HL-60/S4 (cell line): ENCODE measurements around the gene PTTG1.

Source experiments
- in situ Hi-C: fragments of 300-500 bp; cut with MboI; formaldehyde crosslinking; loops from 2 replicates; pipeline ENCODE4 v1.14.3; 2022; ENCODE audit warnings: low sequenced_read_pairs

Gene PTTG1

DNA sequence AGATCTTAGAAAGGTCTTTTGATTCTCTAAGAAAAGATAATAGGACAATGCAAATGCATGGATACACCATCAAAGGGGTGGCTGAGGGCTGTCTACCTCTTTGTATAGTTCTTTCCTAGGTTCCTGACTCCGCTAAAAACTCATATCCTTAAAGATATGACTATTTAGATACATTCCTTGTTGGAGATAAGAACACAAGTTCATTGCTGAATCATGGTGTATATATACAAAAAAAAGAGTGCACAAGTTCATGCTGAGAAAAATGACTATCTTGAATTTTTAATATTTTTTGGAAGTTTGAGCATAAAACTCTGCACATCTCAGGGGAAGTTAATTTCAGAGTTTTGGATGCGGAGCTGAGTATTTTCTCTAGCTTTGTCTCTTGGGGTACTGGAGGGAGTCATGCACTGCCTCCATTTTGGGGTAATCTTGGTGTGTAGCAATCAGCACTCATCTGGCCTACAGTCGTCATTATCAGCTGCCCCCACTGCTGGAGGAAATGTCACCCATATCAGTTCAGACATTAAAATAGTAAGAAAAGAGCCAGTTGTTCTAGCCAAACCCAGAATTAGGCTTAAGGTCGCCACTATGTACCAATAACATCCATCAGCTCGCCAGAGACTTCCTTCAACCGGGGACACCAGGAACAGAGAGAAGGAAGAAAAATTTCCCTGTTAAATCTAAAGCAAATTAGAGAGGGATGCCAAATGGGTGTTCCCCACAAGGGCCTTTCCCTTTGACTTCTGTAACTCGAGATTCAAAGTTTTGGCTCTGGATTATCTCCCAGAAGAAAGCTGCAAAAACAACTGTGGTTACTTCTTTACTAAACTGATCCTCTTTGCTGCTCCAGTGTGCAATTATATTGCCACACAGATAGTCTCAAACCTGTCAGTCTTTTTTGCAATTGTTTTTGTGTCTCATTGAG lies 49.0 kb downstream of the PTTG1 start:
- in situ Hi-C loops = no loop called here

DNA sequence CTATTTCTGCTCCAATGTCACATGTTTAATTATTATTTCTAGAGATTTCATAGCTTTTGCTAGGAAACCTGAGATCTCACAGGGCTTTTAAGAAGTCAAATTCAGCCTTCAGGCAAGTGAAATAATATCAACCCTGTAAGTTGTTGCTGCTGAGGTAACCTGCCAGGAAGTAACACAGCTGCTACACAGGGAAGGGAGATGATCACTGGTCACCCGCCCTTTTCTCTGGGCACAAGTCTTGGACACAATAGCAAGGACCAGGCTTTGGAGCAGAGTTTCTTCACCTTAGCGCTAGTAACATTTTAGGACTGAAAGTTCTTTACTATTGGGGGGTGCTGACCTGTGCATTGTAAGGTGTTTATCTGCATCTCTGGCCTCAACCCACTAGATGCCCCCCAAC lies 50.1 kb downstream of the PTTG1 start:
- in situ Hi-C loops = no loop called here

DNA sequence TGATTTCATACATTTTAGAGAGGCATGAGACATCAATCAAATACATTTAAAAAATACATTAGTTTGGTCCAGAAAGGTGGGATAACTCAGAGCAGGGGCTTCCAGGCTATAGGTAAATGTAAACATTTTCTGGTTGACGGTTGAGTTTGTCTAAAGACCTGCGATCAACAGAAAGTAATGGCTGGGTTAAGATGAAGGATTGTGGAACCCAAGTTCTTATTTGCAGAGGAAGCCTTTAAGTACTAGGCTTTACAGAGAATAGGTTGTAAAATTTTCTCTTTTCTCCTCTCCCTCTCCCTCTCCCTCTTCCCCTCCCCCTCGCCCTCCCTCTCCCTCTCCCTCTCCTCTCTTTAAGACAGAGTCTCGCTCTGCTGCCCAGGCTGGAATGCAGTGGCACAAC lies 50.8 kb downstream of the PTTG1 start:
- in situ Hi-C loops = no loop called here

DNA sequence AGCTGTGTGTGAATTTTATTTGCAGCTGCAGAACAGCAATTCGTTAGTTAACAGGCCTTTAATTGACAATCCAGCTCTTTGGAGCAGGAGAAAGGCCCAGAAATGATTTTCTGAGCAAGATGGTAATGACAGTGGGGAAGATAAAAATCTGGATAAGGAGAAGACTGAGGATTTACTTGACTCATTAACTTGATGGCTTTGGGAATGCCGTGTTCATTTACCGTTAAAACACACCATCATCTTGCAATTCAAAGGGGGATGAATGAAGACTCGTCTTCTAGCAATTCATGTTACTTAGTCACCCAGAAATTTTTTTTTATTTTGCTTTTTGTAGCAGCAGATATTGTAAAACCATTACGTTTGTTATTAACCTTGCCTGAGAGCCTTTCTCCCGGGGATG lies 52.0 kb downstream of the PTTG1 start:
- in situ Hi-C loops = no loop called here

DNA sequence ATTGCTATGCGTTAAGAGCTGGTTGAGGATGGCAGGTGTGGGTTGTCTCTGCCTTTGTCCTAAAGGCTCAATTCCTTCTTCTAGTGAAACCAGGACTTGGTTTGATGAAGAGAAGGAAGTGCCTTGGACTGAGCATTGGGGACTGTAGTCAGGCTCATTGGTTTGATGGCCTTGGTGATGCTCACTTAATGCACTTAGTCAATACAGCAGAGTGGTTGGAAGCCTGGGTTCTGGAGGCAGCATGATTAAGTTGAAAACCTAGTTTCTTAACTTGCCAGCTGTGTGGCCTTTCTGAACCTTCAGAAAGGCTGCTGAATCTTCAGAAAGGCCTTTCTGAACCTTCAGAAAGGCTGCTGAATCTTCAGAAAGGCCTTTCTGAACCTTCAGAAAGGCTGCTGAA lies 52.4 kb downstream of the PTTG1 start:
- in situ Hi-C loops = no loop called here

DNA sequence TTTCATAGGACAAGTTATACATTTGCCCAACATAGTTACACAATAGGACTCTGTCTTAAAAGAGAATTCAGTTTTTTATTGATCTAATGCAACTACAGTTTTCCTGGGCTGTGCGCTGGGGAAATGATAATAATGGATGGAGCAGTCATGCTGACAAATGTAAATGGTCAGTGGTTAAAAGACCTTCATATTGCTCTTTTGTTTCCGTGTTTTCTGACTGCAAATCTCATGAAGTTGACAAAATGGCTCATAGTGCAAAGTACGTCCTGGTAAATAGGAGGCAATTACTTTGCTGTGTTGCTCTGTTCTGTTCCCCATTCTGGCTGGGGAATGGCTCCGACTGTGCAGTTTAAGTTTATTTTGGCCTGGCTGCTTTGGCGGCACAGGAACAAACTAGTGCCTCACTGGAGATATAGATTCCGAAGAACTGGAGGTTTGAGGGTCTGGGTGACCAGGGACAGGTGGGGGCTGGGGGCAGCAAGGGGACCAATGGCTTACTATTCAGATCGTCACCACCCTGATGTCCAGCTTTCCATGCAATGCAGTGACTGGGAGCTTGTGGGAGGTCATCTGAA lies 54.3 kb downstream of the PTTG1 start:
- in situ Hi-C loops = no loop called here

DNA sequence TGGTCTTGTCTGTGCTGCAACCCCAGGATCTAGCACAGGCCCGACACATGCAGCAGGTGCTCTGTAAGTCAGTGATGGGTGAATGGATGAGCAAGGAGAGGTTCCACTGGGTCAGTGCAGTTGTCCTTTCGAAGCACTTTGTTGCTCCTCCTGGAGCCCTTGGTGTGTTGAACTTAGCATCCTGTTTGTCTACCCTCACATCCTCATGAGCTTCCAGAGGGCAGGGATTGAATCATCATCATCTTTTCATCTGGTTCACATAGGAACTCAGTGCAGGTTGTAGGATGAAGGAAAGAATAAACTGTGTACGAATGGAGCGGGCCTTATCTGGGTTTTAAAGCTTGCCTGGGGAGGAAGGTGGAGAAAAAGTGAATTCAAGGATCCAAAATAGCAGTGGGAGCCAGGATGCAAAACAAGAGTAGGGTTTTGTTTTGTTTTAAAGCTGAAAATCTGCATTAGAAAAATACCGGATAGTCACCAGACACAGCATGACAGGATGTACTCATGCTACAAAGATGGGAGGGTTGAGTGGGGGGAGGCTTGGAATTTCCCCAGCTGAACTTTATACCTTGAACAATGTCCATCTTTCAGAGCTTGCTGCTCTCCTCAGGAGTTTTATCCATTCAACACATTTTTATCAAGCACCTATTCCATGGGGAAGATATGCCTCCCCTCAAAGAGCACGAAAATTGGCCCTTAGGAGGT lies 55.8 kb downstream of the PTTG1 start:
- in situ Hi-C loops = no loop called here

DNA sequence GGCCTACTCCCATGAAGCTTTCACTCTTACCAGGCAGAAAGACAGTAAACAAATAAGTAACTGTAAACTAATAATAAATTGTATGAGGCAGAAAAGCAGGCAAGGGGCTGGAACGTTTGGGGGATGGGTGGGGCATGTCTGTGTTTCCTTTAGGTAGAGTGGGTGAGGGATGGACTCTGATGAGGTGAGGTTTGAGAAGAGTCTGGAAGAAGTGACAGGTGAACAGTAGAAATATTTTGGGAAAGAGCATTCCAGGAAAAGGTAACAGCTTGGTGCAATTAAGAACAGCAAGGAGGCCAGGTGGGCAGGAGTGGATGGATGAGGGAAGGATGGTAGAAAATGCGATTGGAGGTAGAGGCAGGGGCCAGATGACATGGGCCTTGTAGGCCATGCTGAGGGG lies 56.5 kb downstream of the PTTG1 start:
- in situ Hi-C loops = no loop called here
